ENCODE results near the gene UBR4.

DNA sequence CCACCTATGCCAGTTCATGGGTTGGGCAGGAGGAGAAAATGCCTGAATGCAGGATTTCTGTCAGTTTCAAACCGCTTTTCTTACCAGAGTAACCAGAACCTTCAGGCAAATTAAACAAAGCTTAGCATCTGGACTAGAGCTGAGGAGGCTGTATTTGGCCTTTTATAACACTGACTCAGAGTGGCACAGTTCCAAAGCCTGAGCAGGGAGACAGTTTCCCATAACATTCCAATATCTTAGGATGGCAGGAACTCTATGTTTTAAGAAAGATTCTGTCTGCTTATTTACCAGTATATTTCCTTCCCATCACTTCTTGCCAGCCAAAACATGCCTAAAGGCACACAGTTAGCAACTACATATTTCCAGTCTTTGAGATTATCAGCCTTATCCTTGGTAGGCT, 46.8 kb downstream of the UBR4 start:
- TF ChIP-seq ZFP30 (CRISPR knock-in tag; IDR thresholded peaks at IDR 0.05): no peak
- TF ChIP-seq ZFP3 (CRISPR knock-in tag; IDR thresholded peaks at IDR 0.05): no peak
- TF ChIP-seq, protein P1, sequence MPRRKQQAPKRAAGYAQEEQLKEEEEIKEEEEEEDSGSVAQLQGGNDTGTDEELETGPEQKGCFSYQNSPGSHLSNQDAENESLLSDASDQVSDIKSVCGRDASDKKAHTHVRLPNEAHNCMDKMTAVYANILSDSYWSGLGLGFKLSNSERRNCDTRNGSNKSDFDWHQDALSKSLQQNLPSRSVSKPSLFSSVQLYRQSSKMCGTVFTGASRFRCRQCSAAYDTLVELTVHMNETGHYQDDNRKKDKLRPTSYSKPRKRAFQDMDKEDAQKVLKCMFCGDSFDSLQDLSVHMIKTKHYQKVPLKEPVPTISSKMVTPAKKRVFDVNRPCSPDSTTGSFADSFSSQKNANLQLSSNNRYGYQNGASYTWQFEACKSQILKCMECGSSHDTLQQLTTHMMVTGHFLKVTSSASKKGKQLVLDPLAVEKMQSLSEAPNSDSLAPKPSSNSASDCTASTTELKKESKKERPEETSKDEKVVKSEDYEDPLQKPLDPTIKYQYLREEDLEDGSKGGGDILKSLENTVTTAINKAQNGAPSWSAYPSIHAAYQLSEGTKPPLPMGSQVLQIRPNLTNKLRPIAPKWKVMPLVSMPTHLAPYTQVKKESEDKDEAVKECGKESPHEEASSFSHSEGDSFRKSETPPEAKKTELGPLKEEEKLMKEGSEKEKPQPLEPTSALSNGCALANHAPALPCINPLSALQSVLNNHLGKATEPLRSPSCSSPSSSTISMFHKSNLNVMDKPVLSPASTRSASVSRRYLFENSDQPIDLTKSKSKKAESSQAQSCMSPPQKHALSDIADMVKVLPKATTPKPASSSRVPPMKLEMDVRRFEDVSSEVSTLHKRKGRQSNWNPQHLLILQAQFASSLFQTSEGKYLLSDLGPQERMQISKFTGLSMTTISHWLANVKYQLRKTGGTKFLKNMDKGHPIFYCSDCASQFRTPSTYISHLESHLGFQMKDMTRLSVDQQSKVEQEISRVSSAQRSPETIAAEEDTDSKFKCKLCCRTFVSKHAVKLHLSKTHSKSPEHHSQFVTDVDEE (CRISPR knock-in tag; IDR thresholded peaks at IDR 0.05): no peak
- TF ChIP-seq RARB (CRISPR knock-in tag; IDR thresholded peaks at IDR 0.05): no peak
- TF ChIP-seq ZNF565 (CRISPR knock-in tag; conservative IDR thresholded peaks at IDR 0.05; ENCODE audit: low read depth): no peak
- no peak for TF ChIP-seq PATZ1 (CRISPR knock-in tag; IDR thresholded peaks at IDR 0.05; ENCODE audit: borderline replicate concordance)
- no peak for TF ChIP-seq GLIS3 (CRISPR knock-in tag; IDR thresholded peaks at IDR 0.05)
- TF ChIP-seq CREB5 (CRISPR knock-in tag; IDR thresholded peaks at IDR 0.05; ENCODE audit: low read depth): no peak
